ENCODE data around the gene MYLK.

MYLK gene

DNA sequence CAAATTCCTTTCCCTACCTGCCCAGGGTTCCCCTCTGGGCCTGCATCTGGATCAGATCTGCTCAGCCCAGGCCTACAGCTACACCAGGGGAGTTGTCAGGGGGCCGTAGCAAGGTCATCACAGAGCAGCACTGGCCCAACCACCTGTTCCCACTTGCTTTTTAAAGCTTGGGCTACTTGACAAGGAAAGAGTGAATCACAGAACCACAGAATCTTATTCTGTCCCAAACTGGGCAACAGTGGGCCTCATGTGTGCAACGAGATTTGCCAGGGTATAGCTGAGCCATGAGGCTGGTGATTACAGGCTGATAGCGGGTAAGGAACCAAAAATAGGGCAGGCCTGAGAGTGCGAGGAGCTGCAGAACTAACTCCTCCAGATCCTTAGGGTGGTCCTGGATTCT lies 66.7 kb downstream of the MYLK start:
- Histone ChIP-seq H3K4me3 (ENCODE audit: low read length, poor library complexity, severe bottlenecking) (no peak overlapping the region), H3K36me3 (ENCODE audit: insufficient read depth, low read length) (no peaks in the 10 kb centered on the region), H3K27me3 (ENCODE audit: insufficient read depth, low read length, poor library complexity, severe bottlenecking) (no peaks in the 10 kb centered on the region), H3K4me2 (ENCODE audit: low read depth, low read length, poor library complexity, severe bottlenecking) (no peak overlapping the region), H3K79me2 (ENCODE audit: insufficient read depth, low read length) (no peaks in the 10 kb centered on the region), H4K20me1 (ENCODE audit: insufficient read depth, low read length, poor library complexity, severe bottlenecking) (no peaks in the 10 kb centered on the region), H3K9me3 (ENCODE audit: insufficient read depth, low read depth, low read length) (no peaks in the 10 kb centered on the region), H3K9ac (ENCODE audit: low read depth, low read length, poor library complexity, severe bottlenecking) (no peak overlapping the region), H3K4me1 (ENCODE audit: insufficient read depth, low read length, poor library complexity, severe bottlenecking) (no peaks in the 10 kb centered on the region), H3F3A (ENCODE audit: low read depth) (no peaks in the 10 kb centered on the region), H3K9me2 (replicated peaks; ENCODE audit: low read depth, low read length) (no peaks in the 10 kb centered on the region), H2AFZ (ENCODE audit: low read length) (no peak overlapping the region)
- no peak for TF ChIP-seq EZH2phosphoT487 (IDR thresholded peaks at IDR 0.05; ENCODE audit: borderline replicate concordance)
- TF ChIP-seq, protein P1, sequence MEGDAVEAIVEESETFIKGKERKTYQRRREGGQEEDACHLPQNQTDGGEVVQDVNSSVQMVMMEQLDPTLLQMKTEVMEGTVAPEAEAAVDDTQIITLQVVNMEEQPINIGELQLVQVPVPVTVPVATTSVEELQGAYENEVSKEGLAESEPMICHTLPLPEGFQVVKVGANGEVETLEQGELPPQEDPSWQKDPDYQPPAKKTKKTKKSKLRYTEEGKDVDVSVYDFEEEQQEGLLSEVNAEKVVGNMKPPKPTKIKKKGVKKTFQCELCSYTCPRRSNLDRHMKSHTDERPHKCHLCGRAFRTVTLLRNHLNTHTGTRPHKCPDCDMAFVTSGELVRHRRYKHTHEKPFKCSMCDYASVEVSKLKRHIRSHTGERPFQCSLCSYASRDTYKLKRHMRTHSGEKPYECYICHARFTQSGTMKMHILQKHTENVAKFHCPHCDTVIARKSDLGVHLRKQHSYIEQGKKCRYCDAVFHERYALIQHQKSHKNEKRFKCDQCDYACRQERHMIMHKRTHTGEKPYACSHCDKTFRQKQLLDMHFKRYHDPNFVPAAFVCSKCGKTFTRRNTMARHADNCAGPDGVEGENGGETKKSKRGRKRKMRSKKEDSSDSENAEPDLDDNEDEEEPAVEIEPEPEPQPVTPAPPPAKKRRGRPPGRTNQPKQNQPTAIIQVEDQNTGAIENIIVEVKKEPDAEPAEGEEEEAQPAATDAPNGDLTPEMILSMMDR (conservative IDR thresholded peaks at IDR 0.05; ENCODE audit: low read length), result no peak

DNA sequence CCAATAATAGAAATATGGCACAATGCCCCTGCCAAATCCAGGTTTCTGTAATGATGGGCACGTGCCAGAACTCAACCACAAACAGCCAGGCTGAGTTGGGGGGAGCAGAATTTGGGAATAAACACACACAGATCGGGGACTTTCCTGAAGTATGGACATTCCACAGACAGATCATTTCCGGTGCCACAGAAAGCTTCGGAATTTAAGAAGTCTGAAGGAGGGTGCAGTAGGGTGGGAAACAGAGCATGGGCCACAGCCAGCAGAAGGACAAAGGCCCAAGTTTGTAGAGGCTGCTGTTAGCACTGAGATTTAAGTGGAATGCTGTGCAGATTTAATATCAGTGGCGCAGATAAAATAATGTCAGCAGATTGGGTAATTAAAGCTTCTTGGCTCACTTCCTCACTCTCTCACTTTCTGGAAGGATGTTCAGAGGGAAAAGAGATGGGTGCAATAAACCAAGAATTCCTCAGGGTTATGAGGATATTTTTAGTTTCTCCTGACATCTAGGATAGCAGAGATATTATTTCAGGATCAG lies 67.4 kb downstream of the MYLK start:
- H3F3A ChIP-seq (ENCODE audit: low read depth), result no peaks in the 10 kb centered on the region
- H3K36me3 ChIP-seq (ENCODE audit: insufficient read depth, low read length), result no peaks in the 10 kb centered on the region
- H3K4me2 ChIP-seq (ENCODE audit: low read depth, low read length, poor library complexity, severe bottlenecking), result no peak overlapping the region
- no peak for TF ChIP-seq EZH2phosphoT487 (IDR thresholded peaks at IDR 0.05; ENCODE audit: borderline replicate concordance)
- TF ChIP-seq, protein P1 (conservative IDR thresholded peaks at IDR 0.05; ENCODE audit: low read length), result no peak
- no peak overlapping the region for H3K4me3 ChIP-seq (ENCODE audit: low read length, poor library complexity, severe bottlenecking)
- H3K9me3 ChIP-seq (ENCODE audit: insufficient read depth, low read depth, low read length), result no peaks in the 10 kb centered on the region
- H3K4me1 ChIP-seq (ENCODE audit: insufficient read depth, low read length, poor library complexity, severe bottlenecking), result no peaks in the 10 kb centered on the region
- H2AFZ ChIP-seq (ENCODE audit: low read length), result no peak overlapping the region
- no peaks in the 10 kb centered on the region for H4K20me1 ChIP-seq (ENCODE audit: insufficient read depth, low read length, poor library complexity, severe bottlenecking)
- H3K79me2 ChIP-seq (ENCODE audit: insufficient read depth, low read length), result no peaks in the 10 kb centered on the region
- H3K9me2 ChIP-seq (replicated peaks; ENCODE audit: low read depth, low read length), result no peaks in the 10 kb centered on the region
- H3K9ac ChIP-seq (ENCODE audit: low read depth, low read length, poor library complexity, severe bottlenecking), result no peak overlapping the region
- no peaks in the 10 kb centered on the region for H3K27me3 ChIP-seq (ENCODE audit: insufficient read depth, low read length, poor library complexity, severe bottlenecking)

DNA sequence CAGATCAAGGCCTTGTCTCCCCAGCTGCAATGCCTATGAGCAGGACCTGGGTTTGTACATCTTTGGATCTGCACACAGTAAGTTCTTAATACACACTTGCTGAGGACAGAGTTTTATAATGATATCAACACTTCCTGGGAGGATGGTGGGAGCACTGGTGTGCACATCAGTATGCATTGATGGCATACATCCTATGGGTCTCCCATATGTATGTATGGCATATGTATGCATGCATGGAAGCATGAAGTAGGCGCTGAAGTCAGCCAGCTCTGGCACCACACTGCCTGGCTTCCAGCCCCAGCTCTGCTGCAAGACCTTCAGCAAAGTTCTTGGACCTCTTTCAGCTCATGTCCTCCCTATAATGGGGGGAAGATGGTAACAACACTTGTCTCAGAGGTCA lies 68.2 kb downstream of the MYLK start:
- Histone ChIP-seq H3K4me3 (ENCODE audit: low read length, poor library complexity, severe bottlenecking) (no peak overlapping the region), H3K9me3 (ENCODE audit: insufficient read depth, low read depth, low read length) (no peaks in the 10 kb centered on the region), H3K36me3 (ENCODE audit: insufficient read depth, low read length) (no peaks in the 10 kb centered on the region), H3K79me2 (ENCODE audit: insufficient read depth, low read length) (no peaks in the 10 kb centered on the region), H3K9me2 (replicated peaks; ENCODE audit: low read depth, low read length) (no peaks in the 10 kb centered on the region), H4K20me1 (ENCODE audit: insufficient read depth, low read length, poor library complexity, severe bottlenecking) (no peaks in the 10 kb centered on the region), H3K4me2 (ENCODE audit: low read depth, low read length, poor library complexity, severe bottlenecking) (no peak overlapping the region), H3K9ac (ENCODE audit: low read depth, low read length, poor library complexity, severe bottlenecking) (no peak overlapping the region), H3F3A (ENCODE audit: low read depth) (no peaks in the 10 kb centered on the region), H3K4me1 (ENCODE audit: insufficient read depth, low read length, poor library complexity, severe bottlenecking) (no peaks in the 10 kb centered on the region), H2AFZ (ENCODE audit: low read length) (no peak overlapping the region), H3K27me3 (ENCODE audit: insufficient read depth, low read length, poor library complexity, severe bottlenecking) (no peaks in the 10 kb centered on the region)
- TF ChIP-seq EZH2phosphoT487 (IDR thresholded peaks at IDR 0.05; ENCODE audit: borderline replicate concordance), result no peak
- TF ChIP-seq, protein P1 (conservative IDR thresholded peaks at IDR 0.05; ENCODE audit: low read length), result no peak

Measured in Loucy (cell line).